Measurements from ENCODE around the gene SLC22A15.
"Not testable (repeated sequence)": the region's sequence is repeated elsewhere in the genome, so short reads cannot be mapped to it uniquely, and the experiment has no call there.

Gene SLC22A15

GRCh38 chr1:116044071-116044470 is 67.8 kb downstream of the SLC22A15 start:
- DNase-seq: no peak

GRCh38 chr1:116046933-116047332 is 70.6 kb downstream of the SLC22A15 start:
- DNase-seq: not testable (repeated sequence)

GRCh38 chr1:116051896-116052295 is 75.6 kb downstream of the SLC22A15 start:
- DNase-seq: not testable (repeated sequence)

GRCh38 chr1:116062201-116062600 is 85.9 kb downstream of the SLC22A15 start:
- DNase-seq: no peak

- no peak for DNase-seq
These were observed 88.3 kb downstream of the SLC22A15 start for GRCh38 chr1:116064616-116065015.

GRCh38 chr1:116066868-116067565 is 90.7 kb downstream of the SLC22A15 start:
- DNase-seq: no peak

- no peak for DNase-seq
These were observed 91.2 kb downstream of the SLC22A15 start for GRCh38 chr1:116067566-116067890.

- DNase-seq: no peak
These were observed 99.3 kb downstream of the SLC22A15 start for GRCh38 chr1:116075575-116075974.

- DNase-seq: no peak
These were observed 99.7 kb downstream of the SLC22A15 start for GRCh38 chr1:116075990-116076389.

- DNase-seq: no peak
These were observed 100.5 kb downstream of the SLC22A15 start for GRCh38 chr1:116076831-116077230.

GRCh38 chr1:116078699-116079223 is 102.4 kb downstream of the SLC22A15 start:
- DNase-seq: no peak

- no peak for DNase-seq
These were observed 111.3 kb downstream of the SLC22A15 start for GRCh38 chr1:116087628-116088027.

GRCh38 chr1:116089870-116090269 is 113.6 kb downstream of the SLC22A15 start:
- no peak for DNase-seq

GRCh38 chr1:116091083-116091482 is 114.8 kb downstream of the SLC22A15 start:
- no peak for DNase-seq

- DNase-seq: no peak
These were observed 116.6 kb downstream of the SLC22A15 start for GRCh38 chr1:116092752-116093489.

- DNase-seq: no peak
These were observed 118.7 kb downstream of the SLC22A15 start for GRCh38 chr1:116095027-116095426.

- DNase-seq: no peak
These were observed 119.8 kb downstream of the SLC22A15 start for GRCh38 chr1:116096013-116096618.

GRCh38 chr1:116097626-116098025 is 121.3 kb downstream of the SLC22A15 start:
- no peak for DNase-seq

- no peak for DNase-seq
These were observed 123.1 kb downstream of the SLC22A15 start for GRCh38 chr1:116099379-116099778.

- DNase-seq: no peak
These were observed 123.6 kb downstream of the SLC22A15 start for GRCh38 chr1:116099919-116100318.

GRCh38 chr1:116104667-116105066 is 128.4 kb downstream of the SLC22A15 start:
- DNase-seq: no peak

GRCh38 chr1:116105996-116106395 is 129.7 kb downstream of the SLC22A15 start:
- DNase-seq: no peak

- no peak for DNase-seq
These were observed 130.3 kb downstream of the SLC22A15 start for GRCh38 chr1:116106646-116107045.

GRCh38 chr1:116107371-116107770 is 131.1 kb downstream of the SLC22A15 start:
- DNase-seq: no peak

Measured in cortex of kidney (tissue), 1 donor.